HG03439 (cell line): ENCODE data around the gene CCDC32.
A peak's percentile ranks its signal among the peaks of the same experiment; 100 is the strongest.
"Not testable (repeated sequence)": the region's sequence is repeated elsewhere in the genome, so short reads cannot be mapped to it uniquely, and the experiment has no call there.

Source experiments
- ATAC-seq: cut with Tn5 transposase; IDR thresholded peaks from one replicate; pipeline ENCODE4 v1.9.1; 2021; ENCODE audit warnings: mild to moderate bottlenecking, moderate library complexity; ENCODE audit not compliant: unreplicated experiment

Gene CCDC32, protein sequence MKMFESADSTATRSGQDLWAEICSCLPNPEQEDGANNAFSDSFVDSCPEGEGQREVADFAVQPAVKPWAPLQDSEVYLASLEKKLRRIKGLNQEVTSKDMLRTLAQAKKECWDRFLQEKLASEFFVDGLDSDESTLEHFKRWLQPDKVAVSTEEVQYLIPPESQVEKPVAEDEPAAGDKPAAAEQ

DNA sequence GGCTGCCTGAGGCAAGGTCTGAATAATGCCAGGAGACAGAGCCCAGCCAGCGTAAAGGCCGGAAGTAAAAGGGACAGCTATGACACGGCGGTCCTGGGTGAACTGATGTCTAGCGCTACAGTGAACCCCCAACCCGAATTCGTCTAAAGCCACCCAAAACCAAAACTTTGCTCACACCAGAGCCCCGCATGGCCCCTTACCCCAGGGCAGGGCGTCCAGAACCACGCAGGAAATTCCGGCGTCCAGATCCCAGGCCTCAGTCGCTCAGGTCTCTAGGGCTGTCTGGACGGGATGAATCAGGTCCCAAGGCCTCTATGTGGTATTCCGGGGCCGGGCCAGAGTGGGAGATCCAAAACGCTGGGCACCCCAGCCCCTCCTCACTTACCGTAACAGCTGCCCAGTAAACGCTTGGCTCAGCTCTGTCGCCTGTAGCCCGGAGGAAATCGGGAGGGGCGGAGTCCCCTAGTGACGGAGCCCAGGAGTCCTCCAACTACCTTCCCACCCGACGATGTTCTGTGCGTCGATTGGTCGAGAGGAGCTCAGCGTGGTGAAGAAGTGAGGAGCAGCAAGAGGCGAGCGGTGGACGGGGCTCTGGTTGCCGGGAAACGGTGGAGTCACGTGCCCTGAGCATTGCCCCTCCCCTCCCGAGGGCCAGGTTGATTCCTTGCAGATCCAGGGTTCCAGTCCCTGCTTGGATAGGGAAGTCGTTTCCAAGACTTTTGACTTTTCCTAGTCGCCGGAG is at the start of gene CCDC32:
CCDC32 (minus strand) TSS at position 452 of the 742 bp plus-strand sequence. CDS start 2,027 bp downstream, outside the sequence.
- ATAC-seq = peak; percentile 91

DNA sequence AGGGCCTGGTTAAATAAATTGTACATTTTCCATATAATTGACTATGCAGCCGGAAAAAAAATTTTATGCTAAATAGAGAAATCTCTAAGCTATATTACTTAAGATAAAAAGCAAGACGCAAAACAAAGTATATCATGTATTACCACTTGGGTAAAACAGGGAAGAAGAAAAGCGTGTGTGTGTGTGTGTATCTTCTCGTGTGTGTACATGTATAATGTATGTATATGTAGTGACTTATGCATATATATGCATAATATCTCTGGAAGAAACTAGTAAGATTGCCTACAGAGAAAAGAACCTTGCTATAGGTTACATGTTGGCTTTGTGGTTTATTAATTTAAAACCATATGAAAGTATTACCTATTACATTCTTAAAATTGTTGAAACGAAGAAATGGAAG is 48.2 kb upstream of the CCDC32 start:
- ATAC-seq = no peak

DNA sequence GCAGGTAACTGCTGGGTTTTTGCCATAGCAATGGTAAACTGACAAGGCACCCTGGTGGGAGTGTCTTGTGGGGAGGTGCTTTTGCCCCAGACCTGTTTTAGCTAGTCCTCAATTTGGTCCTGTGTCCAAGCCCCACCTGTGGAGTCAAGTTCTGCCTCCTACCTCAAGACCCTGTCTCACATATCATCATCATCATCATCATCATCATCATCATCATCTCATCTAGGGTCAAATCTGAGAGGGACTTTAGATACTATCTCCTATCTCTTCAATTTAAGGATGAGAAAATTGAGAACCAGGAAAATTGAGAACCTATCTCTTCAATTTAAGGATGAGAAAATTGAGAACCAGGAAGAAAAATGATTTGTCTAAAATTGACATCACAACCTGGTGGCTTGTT is 39.1 kb upstream of the CCDC32 start:
- ATAC-seq = no peak

DNA sequence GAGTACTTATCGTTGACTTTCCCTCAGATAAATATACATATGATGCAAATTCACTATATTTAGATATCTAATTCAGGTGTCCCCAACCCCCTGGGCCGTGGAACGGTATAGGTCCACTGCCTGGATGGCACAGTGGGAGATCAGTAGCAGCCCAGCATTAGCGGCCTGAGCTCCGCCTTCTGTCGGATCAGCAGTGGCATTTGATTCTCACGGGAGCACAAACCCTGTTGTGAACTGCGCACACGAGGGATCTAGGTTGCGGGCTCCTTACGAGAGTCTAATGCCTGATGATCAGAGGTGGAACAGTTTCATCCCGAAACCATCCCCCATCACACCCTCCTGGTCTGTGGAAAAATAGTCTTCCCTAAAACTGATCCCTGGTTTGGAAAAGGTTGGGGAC is 36.1 kb upstream of the CCDC32 start:
- ATAC-seq = no peak

DNA sequence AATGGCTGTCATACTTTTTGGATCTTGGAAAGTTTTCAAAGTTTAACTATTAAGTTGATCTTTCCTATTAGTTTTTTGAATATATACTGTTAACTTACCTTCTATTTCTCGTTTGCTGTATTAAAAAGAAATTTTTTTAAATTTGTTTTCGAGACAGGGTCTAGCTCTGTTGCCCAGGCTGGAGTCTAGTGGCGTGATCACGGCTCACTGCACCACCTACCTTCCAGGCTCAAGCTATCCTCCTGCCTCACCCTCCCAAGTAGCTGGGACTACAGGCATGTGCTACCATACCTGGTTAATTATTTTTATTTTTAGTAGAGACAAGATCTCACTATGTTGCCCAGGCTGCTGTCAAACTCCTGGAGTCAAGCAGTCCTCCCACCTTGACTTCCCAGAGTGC is 33.8 kb upstream of the CCDC32 start:
- no peak for ATAC-seq

DNA sequence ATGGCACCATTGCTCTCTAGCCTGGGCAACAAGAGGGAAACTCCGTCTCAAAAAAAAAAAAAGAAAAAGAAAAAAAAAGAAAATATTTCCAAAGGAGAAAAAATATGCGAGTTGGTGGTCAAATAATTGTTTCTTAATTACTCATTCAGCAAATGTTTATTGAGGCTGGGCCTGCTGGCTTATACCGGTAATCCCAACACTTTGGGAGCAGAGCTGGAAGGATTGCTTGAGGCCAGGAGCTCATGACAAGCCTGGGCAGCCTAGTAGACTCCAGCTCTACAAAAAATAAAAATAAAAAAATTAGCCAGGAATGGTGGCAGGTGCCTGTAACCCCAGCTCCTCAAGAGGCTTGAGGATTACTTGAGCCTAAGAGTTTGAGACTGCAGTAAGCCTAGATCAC is 33.3 kb upstream of the CCDC32 start:
- ATAC-seq = no peak

DNA sequence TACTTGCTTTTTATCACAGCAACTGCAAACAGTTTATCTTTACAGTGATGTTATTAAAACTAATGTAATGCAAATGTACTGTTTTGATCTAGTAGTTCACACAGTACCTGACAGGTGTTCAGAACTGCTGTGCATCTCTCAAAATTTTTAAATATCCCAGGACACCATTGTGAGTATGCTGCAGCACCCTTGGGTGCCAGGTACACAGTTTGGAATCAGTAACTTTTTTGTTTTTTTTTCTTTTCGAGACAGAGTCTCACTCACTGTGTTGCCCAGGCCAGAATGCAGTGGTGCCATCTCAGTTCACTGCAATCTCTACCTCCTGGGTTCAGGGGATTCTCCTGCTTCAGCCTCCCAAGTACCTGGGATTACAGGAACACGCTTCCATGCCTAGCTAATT is 32.2 kb upstream of the CCDC32 start:
- no peak for ATAC-seq

DNA sequence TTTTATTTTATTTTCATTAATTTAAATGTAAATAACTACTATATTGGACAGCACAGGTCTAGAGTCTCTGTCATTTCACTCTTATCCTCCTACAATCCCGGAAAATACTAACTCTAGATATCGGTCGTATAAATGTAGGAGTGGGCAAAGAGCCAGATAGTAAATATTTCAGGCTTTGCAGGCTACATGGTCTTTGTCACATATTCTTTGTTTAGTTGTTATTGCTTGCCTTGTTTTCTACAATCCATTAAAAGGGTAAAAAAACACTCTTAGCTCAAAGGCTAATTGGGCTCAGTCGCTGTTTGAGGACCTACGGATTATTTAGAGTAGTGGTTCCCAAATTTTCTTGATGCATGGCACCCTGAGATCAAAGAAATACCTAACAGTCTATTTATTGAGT is 30.9 kb upstream of the CCDC32 start:
- ATAC-seq = no peak

DNA sequence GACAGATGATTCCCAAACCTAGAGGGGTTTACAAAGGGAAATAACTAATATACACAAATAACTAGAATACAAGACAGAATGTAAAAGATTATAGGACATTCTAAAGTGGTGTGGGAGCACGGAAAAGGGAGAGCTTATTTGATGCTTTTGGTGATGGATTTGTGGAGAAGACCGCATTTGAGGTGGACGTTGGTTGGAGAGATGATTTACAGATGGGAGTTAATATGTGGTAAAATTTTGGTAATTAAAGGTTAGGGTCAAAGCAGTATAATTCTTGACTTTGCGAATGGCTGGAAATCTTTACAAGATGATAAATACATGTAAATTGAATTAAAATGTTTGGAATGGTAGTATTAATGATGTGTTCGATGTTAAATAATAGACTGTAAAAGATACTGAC is 30.4 kb upstream of the CCDC32 start:
- ATAC-seq = no peak

DNA sequence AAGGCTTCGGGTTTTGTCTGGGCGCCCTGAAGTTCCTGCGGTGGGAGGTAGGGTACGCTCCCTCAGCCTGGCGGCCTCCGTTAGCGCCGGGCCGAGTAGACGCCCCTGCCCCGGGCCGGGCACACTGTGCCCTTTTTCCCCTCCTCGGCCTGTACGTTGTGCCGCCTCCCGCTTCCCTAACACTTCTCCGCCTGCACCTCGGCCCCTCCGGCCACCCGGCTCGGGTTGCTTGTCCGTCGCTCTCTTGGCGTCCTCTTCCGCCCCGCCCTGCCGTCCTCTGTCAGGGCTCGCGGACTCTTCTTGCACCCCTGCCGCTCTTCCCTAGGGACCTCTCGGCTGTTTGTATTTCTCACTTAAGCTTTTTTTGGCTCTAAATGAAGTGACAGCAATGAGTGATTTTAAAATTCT is 29.6 kb upstream of the CCDC32 start:
- ATAC-seq = peak; percentile 39

DNA sequence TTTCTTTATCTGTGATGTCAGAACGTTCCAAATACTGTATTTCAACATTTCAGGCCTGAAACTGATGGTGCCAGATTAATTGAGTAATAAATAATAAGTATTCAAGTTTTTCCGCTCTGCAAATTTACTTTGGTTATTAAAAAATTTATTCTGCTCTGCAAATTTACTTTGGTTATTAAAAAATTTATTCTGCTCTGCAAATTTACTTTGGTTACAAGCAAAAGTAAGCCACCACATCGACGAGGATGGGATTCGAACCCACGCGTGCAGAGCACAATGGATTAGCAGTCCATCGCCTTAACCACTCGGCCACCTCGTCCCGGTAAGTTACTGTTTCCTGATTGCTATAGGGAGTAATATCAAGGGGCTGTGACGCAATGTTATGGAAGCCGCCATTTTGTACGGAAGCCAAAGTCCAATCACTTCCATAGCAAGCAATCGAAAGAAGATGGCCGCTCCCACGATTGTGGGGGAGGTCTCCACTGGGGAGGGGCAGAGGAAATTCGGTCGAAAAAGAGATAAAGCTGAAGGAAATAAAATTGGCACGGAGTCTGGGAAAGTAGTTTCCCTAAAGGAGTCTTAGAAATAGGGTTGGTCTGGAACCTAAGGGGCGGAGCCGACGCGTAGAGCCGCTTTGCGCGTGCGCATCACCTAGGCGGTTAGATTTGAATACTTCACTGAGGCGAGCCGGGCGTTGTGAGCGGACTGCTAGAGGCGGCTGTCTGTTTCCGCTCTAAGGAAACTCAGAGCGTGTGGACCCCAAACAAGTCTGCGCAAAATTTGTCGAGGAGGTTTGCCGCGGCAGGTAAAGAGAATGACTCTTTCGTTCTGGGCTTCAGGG is 29.0 kb upstream of the CCDC32 start, which contains the start of gene KNL1:
KNL1 (plus strand) TSS at position 662 of the 841 bp plus-strand sequence. CDS start 8,683 bp downstream, outside the sequence.
- peak; percentile 71 for ATAC-seq

DNA sequence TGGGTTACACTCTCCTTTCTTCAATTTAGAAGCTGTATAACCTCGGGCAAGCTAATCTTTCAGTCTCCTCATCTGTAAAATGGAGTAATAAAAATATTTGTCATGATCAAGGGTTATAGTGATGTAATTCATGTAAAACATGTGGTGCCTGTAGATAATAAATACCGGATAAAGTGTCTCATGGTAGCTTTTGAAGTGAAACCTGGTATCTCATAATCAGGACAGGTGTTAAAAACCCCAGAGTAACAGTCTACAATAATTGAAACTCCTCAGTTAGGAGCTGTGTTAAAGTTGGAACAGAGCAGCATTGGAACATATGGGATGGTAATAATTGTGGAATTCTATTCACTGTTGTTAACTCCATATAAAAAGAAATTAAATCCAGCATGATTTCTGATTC is 28.3 kb upstream of the CCDC32 start:
- ATAC-seq = no peak

DNA sequence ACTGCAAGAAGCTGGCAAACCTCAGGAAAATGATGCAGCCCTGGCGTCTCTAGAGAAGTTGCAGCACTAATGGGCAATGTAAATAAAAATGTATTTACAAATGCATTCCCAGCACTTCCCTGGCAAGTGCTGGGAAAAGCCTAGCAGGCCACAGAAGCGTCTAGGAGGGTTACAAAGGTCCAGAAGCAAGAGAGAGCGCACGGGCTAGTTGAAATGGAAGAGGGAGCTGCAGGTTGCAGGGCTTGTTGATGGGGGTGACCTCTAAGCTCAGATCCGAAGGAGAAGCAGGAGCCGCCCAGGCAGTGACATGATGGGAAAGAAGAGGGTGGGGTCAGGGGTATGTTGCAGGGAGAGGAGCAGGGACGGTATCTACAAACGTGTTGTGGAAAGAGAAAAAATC is 26.5 kb upstream of the CCDC32 start:
- no peak for ATAC-seq

DNA sequence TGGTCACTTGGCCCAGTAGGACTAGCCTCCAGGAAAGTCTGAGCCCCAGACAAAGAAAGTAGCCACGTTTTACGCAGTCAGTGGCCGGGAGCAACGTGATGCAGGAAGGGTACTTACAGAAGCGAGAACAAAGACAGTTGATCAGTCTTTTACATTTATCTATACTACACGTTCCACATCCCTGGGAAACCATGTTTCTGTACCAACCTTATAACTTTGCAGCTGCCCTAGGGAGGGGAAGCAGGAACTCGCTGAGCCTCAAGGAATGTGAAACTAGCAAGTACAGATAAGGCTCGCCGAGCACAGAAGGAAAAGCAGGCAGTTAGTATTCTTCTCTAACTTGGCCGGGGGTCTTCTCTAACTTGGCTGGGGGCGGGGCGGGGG is 25.8 kb upstream of the CCDC32 start:
- ATAC-seq = no peak

DNA sequence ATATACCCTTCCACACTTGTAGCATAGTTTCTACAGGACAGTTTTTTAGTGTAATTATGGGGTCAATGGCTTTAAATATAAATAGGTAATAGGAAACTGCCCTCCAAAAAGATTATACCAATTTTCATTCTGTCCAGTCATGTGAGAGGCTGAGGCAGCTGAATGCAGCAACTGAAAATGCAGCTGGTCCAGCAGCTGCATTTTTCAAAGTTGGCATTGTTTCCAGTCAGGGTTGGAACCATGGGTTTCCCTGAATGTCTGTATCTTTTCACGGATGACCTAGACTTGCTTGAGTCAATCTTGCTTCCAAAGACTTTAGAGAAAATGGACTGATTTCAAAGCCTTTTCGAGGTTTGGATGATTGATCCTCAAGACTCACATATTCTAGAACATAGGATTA is 19.3 kb upstream of the CCDC32 start:
- ATAC-seq = no peak

DNA sequence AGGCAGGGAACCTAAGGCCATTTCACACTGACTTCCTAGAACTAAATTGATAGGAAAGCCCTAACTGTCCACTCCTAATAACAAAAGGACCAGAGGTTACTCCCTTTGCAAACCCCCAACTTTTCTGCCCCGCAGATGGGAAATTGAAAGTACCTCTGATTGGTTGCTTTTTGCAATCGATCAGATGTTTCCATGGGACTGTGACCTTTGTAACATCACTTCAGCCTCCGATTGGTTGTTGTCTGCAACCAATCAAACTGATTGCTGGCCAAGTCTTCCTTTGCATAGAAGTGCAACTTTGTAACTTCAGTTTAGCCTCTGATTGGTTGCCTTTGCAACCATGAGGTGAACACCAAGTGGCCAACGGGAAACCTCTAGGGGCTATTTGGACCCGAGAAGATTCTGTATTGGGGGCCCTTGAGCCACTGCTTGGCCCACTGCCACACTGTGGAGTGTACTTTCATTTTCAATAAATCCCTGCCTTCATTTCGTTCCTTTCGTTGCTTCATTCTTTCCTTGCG is 17.9 kb upstream of the CCDC32 start:
- ATAC-seq = no peak

DNA sequence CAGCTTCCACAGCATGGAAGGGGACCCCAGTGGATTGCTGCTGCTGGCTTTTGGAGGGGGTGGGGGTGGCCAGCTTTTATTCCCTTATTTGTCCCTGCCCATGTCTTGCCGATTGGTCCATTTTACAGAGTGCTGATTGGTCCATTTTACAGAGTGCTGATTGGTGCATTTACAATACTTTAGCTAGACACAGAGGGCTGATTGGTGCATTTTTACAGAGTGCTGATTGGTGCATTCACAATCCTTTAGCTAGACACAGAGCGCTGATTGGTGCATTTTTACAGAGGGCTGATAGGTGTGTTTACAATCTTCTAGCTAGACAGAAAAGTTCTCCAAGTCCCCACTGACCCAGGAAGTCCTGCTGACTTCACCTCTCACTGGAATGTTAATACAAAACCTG is 17.0 kb upstream of the CCDC32 start:
- ATAC-seq = not testable (repeated sequence)

DNA sequence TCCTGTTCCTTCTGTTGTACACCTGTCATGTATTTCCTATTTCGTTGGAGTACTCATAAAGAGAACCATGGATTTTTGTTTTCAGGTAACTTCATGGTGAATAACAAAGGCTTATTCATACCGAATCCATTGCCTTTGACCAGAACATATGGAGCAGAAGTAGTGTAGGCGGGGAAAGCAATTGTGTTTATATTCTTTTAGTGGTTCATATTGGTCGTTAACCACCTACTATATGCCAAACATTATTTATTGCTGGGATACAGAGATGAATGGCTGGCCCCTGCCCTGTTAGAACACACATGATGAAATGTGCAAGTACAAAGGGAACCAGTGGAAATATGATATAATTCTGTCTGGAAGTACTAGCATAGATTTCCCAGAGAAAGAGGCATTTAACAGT is 14.1 kb upstream of the CCDC32 start:
- ATAC-seq = no peak

DNA sequence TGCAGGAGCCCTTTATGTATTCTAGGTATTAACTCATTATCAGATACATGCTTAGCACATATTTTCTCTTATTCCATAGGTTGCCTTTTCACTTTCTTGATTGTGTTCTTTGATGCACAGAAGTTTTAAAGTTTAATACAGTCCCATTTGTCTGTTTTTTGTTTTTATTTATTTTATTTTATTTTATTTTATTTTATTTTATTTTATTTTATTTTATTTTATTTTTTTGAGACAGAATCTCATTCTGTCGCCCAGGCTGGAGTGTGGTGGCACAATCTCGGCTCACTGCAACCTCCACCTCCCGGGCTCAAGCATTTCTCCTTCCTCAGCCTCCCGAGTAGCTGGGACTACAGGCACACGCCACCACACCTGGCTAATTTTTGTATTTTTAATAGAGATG is 12.1 kb upstream of the CCDC32 start:
- not testable (repeated sequence) for ATAC-seq

DNA sequence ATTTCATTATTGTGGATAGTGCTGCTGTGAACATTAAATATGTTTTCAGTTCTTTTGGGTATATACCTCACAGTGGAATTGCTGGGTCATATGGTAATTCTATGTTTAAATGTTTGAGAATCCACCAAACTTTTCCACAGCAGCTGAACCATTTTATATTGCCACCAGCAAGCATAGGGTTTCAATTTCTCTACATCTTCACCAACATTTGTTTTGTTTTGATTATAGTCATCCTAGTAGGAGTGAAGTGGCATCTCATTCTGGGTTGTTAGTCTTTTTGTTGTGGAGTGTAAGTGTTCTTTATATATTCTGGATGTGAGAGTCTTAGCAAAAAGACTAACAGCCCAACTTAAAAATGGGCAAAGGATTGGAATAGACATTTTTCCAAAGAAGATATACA is 10.3 kb upstream of the CCDC32 start:
- ATAC-seq = no peak

DNA sequence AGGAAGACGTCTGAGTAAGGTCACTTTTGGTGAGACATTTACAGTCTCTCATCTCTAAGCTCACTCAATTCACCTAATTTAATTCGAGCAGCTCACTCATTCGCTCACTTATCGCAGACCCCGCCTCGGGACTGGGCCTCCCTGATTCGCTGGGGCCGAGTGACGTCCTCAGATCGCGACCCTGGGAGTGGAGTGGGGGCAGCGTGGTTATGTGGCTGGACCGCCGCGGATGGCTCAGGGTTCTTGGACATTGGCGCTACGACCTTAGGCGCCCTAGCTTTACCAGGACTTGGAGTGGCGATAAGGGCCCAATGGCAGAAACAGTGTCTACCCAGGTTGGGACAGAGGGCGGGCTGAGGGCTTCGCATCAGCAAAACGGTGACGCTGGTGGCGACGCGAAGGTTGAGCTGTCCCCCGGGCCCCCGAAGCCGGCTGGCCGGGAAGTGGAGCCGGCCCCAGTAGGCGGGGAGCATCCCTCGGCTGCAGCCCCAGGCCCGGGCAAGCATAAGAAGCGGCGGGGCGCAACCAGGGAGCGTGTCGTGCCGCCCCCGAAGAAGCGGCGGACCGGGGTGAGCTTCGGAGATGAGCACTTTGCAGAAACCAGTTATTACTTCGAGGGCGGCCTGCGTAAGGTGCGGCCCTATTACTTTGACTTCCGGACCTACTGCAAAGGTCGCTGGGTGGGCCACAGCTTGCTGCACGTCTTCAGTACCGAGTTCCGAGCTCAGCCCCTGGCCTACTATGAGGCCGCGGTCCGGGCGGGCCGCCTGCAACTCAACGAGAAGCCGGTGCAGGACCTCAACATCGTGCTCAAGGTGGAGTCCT is 4.5 kb upstream of the CCDC32 start, which contains the start of gene RPUSD2:
RPUSD2 (plus strand) TSS at position 171 of the 825 bp plus-strand sequence; CDS start at position 210, 39 bp downstream.
- ATAC-seq = peak; percentile 54
